Activated CD4-positive, alpha-beta T cell treated with anti-CD3 and anti-CD28 coated beads, Interleukin-10, Interleukin-2, amounts not matched to agents 100 ng/mL and 50 ng/mL, durations not matched to agents 16 hours and 8 hours (primary cell): Measurements from ENCODE around the gene KCTD21.

Experiments
- DNase-seq: peaks from one replicate; pipeline ENCODE4 v3.0.0-alpha.2; 2020

KCTD21 gene

GRCh38 chr11:78218707-78219492 lies 30.5 kb upstream of the KCTD21 start:
- no peak for DNase-seq

DNA sequence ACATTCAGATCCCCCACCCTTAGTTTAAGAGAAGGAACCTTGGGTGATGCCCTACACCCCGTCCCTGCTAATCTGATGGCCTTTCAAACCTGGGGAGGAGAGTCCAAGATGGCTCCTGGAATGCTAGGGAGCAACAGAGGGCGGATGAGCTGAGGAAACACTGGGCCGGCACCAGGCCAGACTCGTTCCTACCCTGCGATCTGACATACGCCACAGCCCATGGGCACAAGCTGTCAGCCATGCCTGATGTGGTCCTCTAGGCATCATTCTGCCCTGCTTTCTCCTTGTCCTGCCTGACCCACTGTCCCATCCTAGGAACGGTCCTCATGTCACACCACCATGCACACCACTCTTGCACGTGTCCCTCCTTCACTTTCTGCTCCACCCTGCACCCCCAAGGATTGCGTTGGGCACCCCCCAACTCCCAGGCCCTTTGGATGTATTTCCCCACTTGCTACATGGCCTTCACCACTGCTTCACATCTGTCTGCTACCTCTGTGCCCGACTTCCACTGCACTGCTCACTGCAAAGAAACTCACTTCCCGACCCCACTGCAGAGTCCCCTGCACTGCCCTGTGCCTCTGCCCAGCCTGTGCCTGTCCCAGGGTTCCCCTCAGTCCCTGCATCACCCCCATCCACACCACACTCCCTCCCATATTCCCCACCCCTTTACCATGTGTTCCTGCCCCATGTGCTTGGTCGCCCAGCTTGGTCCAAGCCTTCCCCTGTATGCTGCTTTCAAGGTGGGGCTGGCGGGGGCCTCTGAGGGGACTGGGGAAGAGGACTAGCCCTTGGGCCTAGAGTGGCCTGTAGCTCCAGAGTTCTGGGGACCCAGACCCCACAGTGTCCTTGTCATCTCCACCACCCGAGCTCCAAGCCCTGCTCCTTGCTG lies 29.5 kb upstream of the KCTD21 start:
- no peak for DNase-seq

GRCh38 chr11:78216571-78217287 lies 28.3 kb upstream of the KCTD21 start:
- DNase-seq, result no peak

DNA sequence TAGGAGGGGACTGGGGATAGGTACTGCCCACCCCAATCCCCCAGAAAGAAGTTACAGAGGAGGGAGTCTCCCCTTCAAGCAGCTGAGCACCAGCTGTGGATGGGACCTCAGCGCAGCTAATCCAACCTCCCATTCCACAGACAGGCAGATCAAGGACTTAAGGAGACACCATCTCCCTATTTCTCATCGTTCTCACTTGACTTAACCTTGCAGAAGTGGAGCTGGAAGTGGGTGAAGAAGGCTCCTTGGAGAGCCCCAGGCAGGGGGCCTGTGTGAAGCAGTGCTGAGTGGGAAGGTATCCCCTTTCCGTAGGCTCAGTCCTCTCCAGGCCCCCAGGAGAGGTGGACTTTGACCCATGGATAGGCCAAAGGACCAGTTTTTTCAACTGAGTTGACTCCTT lies 27.6 kb upstream of the KCTD21 start:
- no peak for DNase-seq

DNA sequence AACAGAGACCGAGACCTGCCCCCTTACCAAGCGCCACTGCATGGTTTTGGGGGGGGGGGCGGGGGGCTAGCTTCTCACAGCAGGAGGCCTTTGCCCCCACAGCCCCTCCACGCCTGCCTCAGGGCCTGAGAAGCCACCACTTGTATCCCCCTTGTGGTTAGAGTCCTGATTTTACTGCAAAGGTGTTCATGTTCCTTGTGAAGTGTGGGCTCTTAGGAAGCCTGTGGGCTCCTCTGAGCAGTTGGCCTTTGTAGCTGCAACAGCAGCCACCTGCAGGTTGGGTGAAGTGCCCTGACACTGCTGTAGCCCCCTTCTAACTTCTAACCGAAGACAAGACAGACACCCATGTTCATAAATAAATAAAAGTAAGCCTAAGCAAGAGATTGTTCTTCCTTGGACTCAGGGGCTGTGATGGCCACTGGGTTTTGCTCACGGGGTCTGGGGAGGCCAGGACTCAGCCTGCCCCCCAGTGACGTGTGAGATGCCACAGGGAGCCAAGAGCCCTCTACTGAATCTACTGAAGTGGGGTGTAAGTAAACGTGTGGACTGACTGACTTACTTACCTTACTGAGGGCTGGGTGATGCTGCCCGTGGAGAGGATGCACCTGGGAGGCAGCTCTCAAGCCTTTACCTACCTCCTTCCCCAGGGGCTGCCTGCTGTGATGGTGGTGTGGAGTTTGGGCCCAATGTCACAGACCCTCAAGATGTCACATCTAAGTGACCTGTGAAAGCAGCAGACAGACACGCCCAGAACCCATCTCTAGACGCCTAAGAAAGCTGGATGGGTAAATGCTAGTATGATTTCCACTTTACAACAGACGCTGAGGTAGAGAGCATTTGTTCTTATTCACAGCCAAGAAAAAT lies 26.1 kb upstream of the KCTD21 start:
- DNase-seq, result no peak

DNA sequence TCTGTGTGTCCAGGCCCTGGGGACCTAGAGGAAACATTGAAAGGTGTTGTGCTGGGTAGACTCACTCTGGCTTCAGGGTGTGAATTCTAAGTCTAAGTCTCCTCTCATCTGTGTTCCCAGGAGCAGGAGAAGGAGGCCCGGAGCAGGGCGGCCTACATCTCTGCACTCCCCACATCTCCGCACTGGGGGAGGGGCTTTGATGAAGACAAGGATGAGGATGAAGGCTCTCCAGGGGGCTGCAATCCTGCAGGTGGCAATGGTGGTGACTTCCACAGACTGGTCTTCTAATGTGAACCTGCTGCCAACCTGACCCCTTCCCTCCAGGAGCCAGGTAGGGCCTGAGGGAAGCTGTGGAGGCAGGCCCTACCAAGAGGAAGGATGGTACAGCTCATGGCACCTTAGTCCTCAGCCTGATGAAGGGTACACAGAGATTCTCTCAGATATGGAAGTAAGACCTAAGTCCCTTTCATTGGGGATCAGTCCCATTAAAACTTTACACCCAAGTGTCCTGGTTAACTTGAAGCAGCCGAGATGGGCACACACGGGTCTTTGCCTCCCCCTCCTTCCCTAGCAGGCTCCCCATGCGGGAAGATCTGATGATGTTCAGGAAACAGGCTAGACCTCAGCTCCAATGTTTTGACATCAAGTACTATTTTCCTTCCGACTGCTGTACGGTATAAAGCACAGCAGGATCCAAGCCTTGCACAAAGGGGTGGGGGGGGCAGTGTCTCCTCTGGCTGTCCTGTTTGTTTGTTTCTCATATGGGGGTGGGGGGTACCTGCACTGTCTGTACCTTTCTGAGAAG lies 25.3 kb upstream of the KCTD21 start:
- no peak for DNase-seq

- DNase-seq, result no peak
Observed at GRCh38 chr11:78212586-78213371, 24.4 kb upstream of the KCTD21 start.

DNA sequence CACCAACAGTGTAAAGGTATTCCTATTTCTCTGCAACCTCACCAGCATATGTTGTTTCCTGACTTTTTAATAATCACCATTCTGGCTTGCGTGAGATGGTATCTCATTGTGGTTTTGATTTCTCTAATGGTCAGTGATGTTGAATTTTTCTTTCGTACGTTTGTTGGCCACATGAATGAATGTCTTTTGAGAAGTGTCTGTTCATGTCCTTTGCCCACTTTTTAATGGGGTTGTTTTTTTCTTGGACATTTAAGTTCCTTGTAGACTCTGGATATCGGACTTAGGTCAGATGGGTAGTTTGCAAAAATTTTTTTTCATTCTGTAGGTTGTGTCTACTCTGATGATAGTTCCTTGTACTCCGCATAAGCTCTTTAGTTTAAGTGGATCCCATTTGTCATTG lies 23.1 kb upstream of the KCTD21 start:
- DNase-seq, result no peak

- no peak for DNase-seq
Observed at GRCh38 chr11:78210000-78210608, 21.7 kb upstream of the KCTD21 start.

DNA sequence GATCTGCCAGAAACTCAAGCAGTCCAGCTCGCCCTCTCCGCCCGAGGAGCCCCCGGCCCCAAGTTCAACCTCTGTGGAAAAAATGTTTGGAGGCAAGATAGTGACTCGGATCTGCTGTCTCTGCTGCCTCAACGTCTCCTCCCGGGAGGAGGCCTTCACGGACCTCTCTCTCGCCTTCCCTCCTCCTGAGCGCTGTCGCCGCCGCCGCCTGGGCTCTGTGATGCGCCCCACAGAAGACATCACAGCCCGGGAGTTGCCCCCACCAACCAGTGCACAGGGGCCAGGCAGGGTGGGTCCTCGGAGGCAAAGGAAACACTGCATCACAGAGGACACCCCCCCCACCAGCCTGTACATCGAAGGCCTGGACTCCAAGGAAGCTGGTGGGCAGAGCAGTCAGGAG lies 21.1 kb upstream of the KCTD21 start:
- DNase-seq, result no peak

DNA sequence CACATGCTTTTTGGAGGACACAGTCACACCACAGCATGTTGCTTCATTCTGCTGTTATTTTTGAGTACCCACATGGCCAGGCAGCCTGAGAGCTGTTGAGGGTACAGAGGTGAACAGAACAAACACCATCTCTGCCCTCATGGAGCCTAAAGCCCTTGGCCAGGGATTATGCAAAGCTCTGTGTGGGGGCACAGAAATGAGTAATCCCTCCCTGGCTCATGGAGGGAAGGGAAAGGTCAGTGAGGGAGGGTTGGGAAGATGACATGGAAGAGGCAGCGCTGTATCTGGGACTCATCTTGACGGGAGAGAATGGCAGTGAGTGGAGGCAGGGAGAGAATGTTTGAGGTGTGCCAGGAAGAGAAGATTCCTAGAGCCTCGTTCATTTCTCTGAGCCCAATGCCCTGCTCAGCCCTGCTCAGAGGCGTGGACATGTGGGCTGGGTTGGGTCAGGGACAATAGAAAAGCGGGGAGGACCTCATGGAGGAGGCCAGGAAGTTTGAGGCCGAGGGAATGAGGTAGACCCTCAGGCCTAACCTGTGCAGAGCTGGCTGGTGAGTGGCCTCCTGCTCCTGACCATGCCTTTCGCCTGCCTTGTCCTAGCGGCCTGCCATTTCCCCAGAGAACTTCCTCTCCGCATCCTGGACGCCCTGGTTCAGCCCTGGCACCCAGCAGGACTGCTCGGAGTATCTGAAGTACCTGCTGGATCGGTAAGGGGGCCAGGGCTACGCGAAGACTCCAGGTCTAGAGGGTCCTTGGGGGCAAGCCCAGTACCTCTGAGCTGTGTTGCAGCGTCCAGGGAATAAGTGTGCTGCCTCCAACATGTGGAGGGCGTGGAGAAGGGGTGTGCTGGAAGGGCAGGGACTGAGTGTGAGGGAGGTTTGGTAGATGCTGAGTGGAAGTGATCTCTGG lies 20.1 kb upstream of the KCTD21 start:
- DNase-seq, result no peak

DNA sequence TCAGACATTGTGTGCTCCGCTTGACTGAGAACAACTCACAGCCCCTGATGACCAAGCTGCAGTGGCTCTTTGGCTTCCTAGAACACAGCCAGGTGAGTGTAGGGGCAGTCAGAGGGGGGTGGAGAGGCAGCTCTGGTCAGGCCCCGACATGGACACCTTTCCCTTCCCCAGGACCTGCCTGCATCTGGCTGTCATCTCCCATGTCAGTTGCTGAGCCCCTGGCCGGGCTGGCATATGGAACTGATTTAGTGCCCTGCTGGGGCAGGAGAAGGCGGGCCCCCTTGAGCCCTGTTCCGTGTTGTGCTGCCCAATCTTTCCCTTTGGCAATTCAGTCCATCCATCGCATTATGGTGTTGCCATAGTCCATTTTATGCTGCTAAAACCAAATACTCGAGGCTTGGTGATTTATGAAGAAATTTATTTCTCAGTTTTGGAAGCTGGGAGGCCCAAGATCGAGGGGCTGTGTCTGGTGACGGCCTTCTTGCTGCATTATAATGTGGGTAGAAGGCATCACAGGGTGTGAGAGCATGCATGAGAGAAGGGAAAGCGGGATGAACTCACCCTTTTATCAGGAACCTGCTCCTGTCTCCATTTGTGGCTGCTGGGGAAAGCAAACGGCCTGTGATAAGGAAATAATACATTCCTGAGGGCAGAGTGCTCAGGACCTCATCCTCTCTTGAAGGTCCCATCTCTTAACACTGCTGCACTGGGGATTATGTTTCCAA lies 19.3 kb upstream of the KCTD21 start:
- no peak for DNase-seq

- DNase-seq, result no peak
Observed at GRCh38 chr11:78205691-78206090, 17.3 kb upstream of the KCTD21 start.

- no peak for DNase-seq
Observed at GRCh38 chr11:78205256-78205655, 16.8 kb upstream of the KCTD21 start.

- no peak for DNase-seq
Observed at GRCh38 chr11:78203184-78203583, 14.8 kb upstream of the KCTD21 start.

DNA sequence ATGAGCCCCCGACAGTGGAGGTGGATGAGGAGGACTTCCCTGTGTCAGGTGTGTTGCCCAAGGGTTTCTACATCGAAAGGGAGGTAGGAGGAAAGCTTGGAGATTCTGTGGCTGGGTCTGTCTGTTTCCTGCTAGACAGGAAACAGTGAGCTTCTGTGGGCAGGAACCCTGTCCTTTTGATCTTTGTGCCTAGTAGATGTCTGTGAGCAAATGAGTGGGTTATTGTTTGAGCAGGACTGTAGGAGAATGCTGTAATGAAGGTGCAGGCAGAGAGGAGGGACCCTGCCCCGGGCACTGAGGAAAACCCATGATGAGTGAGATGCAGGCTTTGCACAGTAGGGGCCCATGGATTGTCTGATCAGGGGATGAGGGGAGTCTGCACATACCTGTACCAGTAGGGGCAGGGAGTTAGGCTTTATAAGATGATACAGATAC lies 14.3 kb upstream of the KCTD21 start:
- DNase-seq, result peak; percentile 69

DNA sequence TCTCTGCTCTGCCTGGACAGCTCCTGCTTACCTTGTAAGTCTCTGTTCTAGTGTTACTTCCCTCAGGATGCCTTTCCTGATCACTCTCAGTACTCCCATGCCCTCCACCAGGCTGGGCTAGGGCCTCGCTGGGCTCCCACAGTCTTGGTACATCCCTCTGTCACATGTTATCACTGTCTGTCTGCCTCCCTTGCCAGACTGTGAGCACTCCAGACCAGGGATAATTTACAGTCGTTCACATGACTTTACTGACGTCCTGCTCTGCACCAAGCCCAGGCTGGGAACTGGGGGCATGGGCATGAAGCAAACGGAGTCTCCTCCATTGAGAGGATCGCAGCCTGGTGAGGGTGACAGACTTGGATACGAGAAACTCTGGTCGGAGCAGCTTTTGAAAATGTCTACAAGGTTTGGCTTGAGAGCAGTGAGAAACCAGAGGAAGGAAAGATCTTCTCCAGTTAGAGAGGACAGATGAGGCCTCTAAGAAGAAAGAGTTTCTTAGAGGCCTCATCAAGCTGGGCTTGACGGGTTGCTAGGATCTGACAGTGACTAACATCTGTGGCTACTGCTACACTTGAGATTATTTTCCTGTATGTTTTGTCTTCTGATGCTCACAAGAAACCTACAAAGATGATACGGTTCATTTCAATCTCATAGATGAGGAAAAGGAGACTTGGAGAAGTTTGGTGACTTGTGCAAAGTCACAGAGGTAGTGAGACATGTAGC lies 12.8 kb upstream of the KCTD21 start:
- DNase-seq, result no peak

- DNase-seq, result no peak
Observed at GRCh38 chr11:78200553-78200952, 12.1 kb upstream of the KCTD21 start.
